Stimulated activated CD4-positive, alpha-beta T cell treated with anti-CD3 and anti-CD28 coated beads, Interleukin-2, amount 100 ng/mL, for 24 hours (primary cell): ENCODE measurements around the gene GPS1.
A peak's percentile ranks its signal among the peaks of the same experiment; 100 is the strongest.

Experiments used
- DNase-seq, 2 donors: peaks; one replicate each; pipeline ENCODE4 v3.0.0-alpha.2; 2020

The GPS1 gene

GRCh38 chr17:82092628-82092994, 40.9 kb downstream of the GPS1 start:
- no peak for DNase-seq

GRCh38 chr17:82092995-82093751, 41.5 kb downstream of the GPS1 start:
- DNase-seq, result no peak

- peak in 1 of 2 donors; percentile 4 for DNase-seq
These were observed 43.5 kb downstream of the GPS1 start for GRCh38 chr17:82094931-82095776.

GRCh38 chr17:82095777-82096708, 44.3 kb downstream of the GPS1 start:
- peak in 1 of 2 donors; percentile 4 for DNase-seq

- peak in 1 of 2 donors; percentile 13 for DNase-seq
These were observed 45.0 kb downstream of the GPS1 start for GRCh38 chr17:82096709-82097183.

GRCh38 chr17:82097184-82097918, 45.7 kb downstream of the GPS1 start:
- peak in 1 of 2 donors; percentile 43 for DNase-seq

GRCh38 chr17:82097919-82098168, 46.1 kb downstream of the GPS1 start:
- peak in 1 of 2 donors; percentile 49 for DNase-seq

- DNase-seq, result peak; percentile 94 to 96
These were observed 46.7 kb downstream of the GPS1 start, which contains the start of gene FASN for GRCh38 chr17:82098169-82098938. TSS of gene FASN (minus strand) at chr17:82098236. CDS start at chr17:82096445, 1,791 bp downstream.

GRCh38 chr17:82098939-82099763, 47.5 kb downstream of the GPS1 start:
- no peak for DNase-seq

GRCh38 chr17:82100502-82101298, 49.0 kb downstream of the GPS1 start:
- peak in 1 of 2 donors; percentile 10 for DNase-seq

- DNase-seq, result peak in 1 of 2 donors; percentile 8
These were observed 49.6 kb downstream of the GPS1 start for GRCh38 chr17:82101301-82101715.

GRCh38 chr17:82101767-82102679, 50.3 kb downstream of the GPS1 start:
- peak in 1 of 2 donors; percentile 8 for DNase-seq

- DNase-seq, result peak in 1 of 2 donors; percentile 9
These were observed 52.1 kb downstream of the GPS1 start for GRCh38 chr17:82103553-82104451.

GRCh38 chr17:82104797-82105416, 53.2 kb downstream of the GPS1 start:
- no peak for DNase-seq

- peak in 1 of 2 donors; percentile 7 for DNase-seq
These were observed 53.8 kb downstream of the GPS1 start for GRCh38 chr17:82105417-82105881.

GRCh38 chr17:82105882-82106687, 54.4 kb downstream of the GPS1 start:
- DNase-seq, result peak; percentile 69 to 77
